Smooth muscle cell (in vitro differentiated cells): ENCODE results near the gene CPA4. TPM values are rescaled to one million over a fixed set of nuclear protein-coding genes. Genes with fewer than 3 reads are reported as not detected.

Source experiments
- DNase-seq: peaks from one replicate; lab custom pipeline; 2025; ENCODE audit not compliant: unreplicated experiment; lab: John Stamatoyannopoulos, UW
- H2AFZ ChIP-seq: fragments of 200-600 bp; sonication (generic); 2 replicates; pipeline ENCODE4 v1.6.0; 2016; ENCODE audit warnings: antibody characterized with exemption, low read depth, mild to moderate bottlenecking
- H3F3A ChIP-seq: fragments of 200-600 bp; sonication (generic); 2 replicates; pipeline ENCODE4 v1.6.0; 2017; ENCODE audit warnings: antibody characterized with exemption, low read depth
- H3K27ac ChIP-seq: fragments of 200-600 bp; sonication (generic); 2 replicates; pipeline ENCODE4 v1.5.1; 2016; ENCODE audit warnings: low read depth, mild to moderate bottlenecking
- H3K27me3 ChIP-seq: fragments of 200-600 bp; sonication (generic); 2 replicates; pipeline ENCODE4 v1.6.1; 2016; ENCODE audit warnings: low read depth, mild to moderate bottlenecking
- H3K36me3 ChIP-seq: fragments of 200-600 bp; sonication (generic); 2 replicates; pipeline ENCODE4 v1.5.1; 2016; ENCODE audit warnings: low read depth
- H3K4me1 ChIP-seq: fragments of 200-600 bp; sonication (generic); 2 replicates; pipeline ENCODE4 v1.5.1; 2016; ENCODE audit warnings: low read depth
- H3K4me2 ChIP-seq: fragments of 200-600 bp; sonication (generic); 2 replicates; pipeline ENCODE4 v1.6.0; 2016; ENCODE audit warnings: mild to moderate bottlenecking
- H3K4me3 ChIP-seq: fragments of 200-600 bp; sonication (generic); 2 replicates; pipeline ENCODE4 v1.5.1; 2016; ENCODE audit warnings: mild to moderate bottlenecking
- H3K79me2 ChIP-seq: fragments of 200-600 bp; sonication (generic); 2 replicates; pipeline ENCODE4 v1.6.0; 2016; ENCODE audit warnings: low read depth, mild to moderate bottlenecking
- H3K9ac ChIP-seq: fragments of 200-600 bp; sonication (generic); 2 replicates; pipeline ENCODE4 v1.6.0; 2016; ENCODE audit warnings: low read depth
- H3K9me3 ChIP-seq: fragments of 200-600 bp; sonication (generic); replicated peaks from 2 replicates; pipeline ENCODE4 v1.5.1; 2016; ENCODE audit warnings: low read depth
- H4K20me1 ChIP-seq: fragments of 200-600 bp; sonication (generic); 2 replicates; pipeline ENCODE4 v1.6.0; 2016; ENCODE audit warnings: low read depth
- CTCF ChIP-seq: fragments of 200-600 bp; sonication (generic); IDR thresholded peaks from 2 replicates; pipeline ENCODE4 v1.5.1; 2017; ENCODE audit warnings: borderline replicate concordance, mild to moderate bottlenecking, antibody characterized with exemption; ENCODE audit not compliant: insufficient read depth, poor library complexity, severe bottlenecking
- WGBS: methylation state at CpG from one replicate; pipeline ENCODE4 v1.1.7; 2016; ENCODE audit warnings: low lambda C conversion rate; 5-methylcytosine and 5-hydroxymethylcytosine counted together
- polyA plus RNA-seq: library from polyadenylated mRNA; unstranded; fragments of >200 nt; fragmentation: Nextera tagmentation; extraction: Ambion mirVana; gene quantifications from 2 replicates; pipeline ENCODE4 v1.2.1, GENCODE V29; 2016
- total RNA-seq: library from RNA; depleted of rRNA; stranded (reverse); fragments of >200 nt; gene quantifications from 2 replicates; pipeline ENCODE4 v1.2.3, GENCODE V29; 2014

CPA4 gene
- total and polyA plus RNA-seq, 2 experiments from 2014 or later = 8.8 to 12.3 TPM

- peak overlapping the region; percentile 73 for H3K4me2 ChIP-seq
- H3K4me1 ChIP-seq = peaks cover 48% of the 10 kb centered on the region
- peaks cover 20% of the 10 kb centered on the region for H3F3A ChIP-seq
- H3K9ac ChIP-seq = peak overlapping the region; percentile 19
- H3K36me3 ChIP-seq = no peaks in the 10 kb centered on the region
- peak overlapping the region; percentile 46 for H2AFZ ChIP-seq
- 25% methylated on average over 16 of the region's 16 CpGs for WGBS
- TF ChIP-seq CTCF = no peak
- no peaks in the 10 kb centered on the region for H3K27me3 ChIP-seq
- no peaks in the 10 kb centered on the region for H4K20me1 ChIP-seq
- H3K4me3 ChIP-seq = no peak overlapping the region
- peak overlapping the region; percentile 41 for H3K27ac ChIP-seq
- no peaks in the 10 kb centered on the region for H3K9me3 ChIP-seq
- no peak for DNase-seq
- no peaks in the 10 kb centered on the region for H3K79me2 ChIP-seq
Measured at GRCh38 chr7:130349911-130350782, 57.2 kb downstream of the CPA4 start.

- WGBS = 12% methylated on average over 20 of the region's 20 CpGs
- Histone ChIP-seq H2AFZ (peak overlapping the region; percentile 46), H3K4me2 (peak overlapping the region; percentile 73), H3K27ac (peak overlapping the region; percentile 41), H3K4me1 (peaks cover 43% of the 10 kb centered on the region), H3K9me3 (no peaks in the 10 kb centered on the region), H3K9ac (peak overlapping the region; percentile 19), H3K4me3 (no peak overlapping the region), H3K36me3 (no peaks in the 10 kb centered on the region), H3F3A (peaks cover 28% of the 10 kb centered on the region), H4K20me1 (no peaks in the 10 kb centered on the region), H3K79me2 (no peaks in the 10 kb centered on the region), H3K27me3 (no peaks in the 10 kb centered on the region)
- TF ChIP-seq CTCF = no peak
- no peak for DNase-seq
Measured at GRCh38 chr7:130350945-130351790, 58.2 kb downstream of the CPA4 start.

DNA sequence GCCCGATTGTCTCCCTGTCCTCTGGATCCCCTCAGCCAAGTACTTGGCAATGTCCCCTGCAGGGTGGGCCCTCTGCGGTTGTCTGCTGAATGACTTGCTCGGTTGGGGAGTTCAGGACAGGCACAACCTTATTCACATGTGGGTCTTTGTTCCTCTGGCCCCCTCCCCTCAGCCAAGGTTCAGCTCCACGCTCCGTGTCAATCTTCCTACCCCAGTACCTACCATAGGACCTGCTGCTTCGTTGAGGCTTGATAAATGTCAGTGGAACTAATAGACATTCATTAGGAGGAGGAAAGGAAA is 58.8 kb downstream of the CPA4 start:
- TF ChIP-seq CTCF = no peak
- no peak for DNase-seq
- H3K36me3 ChIP-seq = no peaks in the 10 kb centered on the region
- H3K9ac ChIP-seq = no peak overlapping the region
- 50% methylated on average over 6 of the region's 6 CpGs for WGBS
- peak overlapping the region; percentile 41 for H3K27ac ChIP-seq
- H3K4me1 ChIP-seq = peaks cover 46% of the 10 kb centered on the region
- no peaks in the 10 kb centered on the region for H3K9me3 ChIP-seq
- no peaks in the 10 kb centered on the region for H4K20me1 ChIP-seq
- no peak overlapping the region for H3K4me3 ChIP-seq
- no peaks in the 10 kb centered on the region for H3K27me3 ChIP-seq
- H3K4me2 ChIP-seq = peak overlapping the region; percentile 73
- H2AFZ ChIP-seq = no peak overlapping the region
- no peaks in the 10 kb centered on the region for H3K79me2 ChIP-seq
- peaks cover 31% of the 10 kb centered on the region for H3F3A ChIP-seq
